Stomach (tissue), 4 donors: Measurements from ENCODE around the gene ZC3H13.

ENCODE experiments used
- POLR2AphosphoS5 ChIP-seq, 3 donors: sonication (generic); formaldehyde crosslinking; IDR thresholded peaks; one replicate each; pipeline ENCODE4 v1.6.1; 2016; ENCODE audit warnings: antibody characterized with exemption in 3 of 3
- TF ChIP-seq, protein P1 (sequence below), 7 experiments: fragments of 450-650 bp in 4 of 7; fragments of 200-600 bp in 3 of 7; sonication (generic) in 3 of 7; IDR thresholded peaks; one replicate each; pipeline ENCODE4 v1.5.1; 2016 to 2019; ENCODE audit warnings: antibody characterized with exemption in 7 of 7, control low read depth in 2 of 7, mild to moderate bottlenecking in 1 of 7

DNA sequence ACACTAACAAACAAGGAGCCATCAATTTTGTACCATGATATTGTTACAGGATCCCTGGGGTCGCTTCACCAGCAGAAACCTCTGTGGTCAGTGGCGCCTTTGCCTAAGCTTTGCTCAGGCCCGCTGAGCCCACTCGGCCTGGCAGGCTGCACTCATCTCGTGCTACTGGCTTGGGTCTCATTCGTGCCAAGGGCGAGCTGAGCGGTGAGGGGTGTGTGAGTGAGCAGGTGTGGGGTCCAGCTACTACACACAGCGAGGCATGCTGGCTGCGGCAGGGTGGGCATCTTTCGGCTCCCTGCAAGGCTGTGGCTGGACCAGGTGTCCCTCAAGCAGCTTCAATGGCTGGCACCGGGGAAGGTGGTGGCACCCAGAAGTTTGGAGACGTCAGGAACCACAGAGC lies 33.2 kb upstream of the ZC3H13 start:
- TF ChIP-seq, protein P1, sequence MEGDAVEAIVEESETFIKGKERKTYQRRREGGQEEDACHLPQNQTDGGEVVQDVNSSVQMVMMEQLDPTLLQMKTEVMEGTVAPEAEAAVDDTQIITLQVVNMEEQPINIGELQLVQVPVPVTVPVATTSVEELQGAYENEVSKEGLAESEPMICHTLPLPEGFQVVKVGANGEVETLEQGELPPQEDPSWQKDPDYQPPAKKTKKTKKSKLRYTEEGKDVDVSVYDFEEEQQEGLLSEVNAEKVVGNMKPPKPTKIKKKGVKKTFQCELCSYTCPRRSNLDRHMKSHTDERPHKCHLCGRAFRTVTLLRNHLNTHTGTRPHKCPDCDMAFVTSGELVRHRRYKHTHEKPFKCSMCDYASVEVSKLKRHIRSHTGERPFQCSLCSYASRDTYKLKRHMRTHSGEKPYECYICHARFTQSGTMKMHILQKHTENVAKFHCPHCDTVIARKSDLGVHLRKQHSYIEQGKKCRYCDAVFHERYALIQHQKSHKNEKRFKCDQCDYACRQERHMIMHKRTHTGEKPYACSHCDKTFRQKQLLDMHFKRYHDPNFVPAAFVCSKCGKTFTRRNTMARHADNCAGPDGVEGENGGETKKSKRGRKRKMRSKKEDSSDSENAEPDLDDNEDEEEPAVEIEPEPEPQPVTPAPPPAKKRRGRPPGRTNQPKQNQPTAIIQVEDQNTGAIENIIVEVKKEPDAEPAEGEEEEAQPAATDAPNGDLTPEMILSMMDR (IDR thresholded peaks at IDR 0.05): no peak
- no peak for TF ChIP-seq POLR2AphosphoS5 (IDR thresholded peaks at IDR 0.05)
